Retinal pigment epithelial cell (primary cell): ENCODE measurements around the gene GBP6.
"Not testable (repeated sequence)": the region's sequence is repeated elsewhere in the genome, so short reads cannot be mapped to it uniquely, and the experiment has no call there.

Source experiments
- DNase-seq: peaks from one replicate; pipeline ENCODE4 v3.0.0-alpha.2; 2010; ENCODE audit warnings: low read depth
- H3K4me3 ChIP-seq: 2 replicates; pipeline ENCODE4 v1.5.1; 2011; ENCODE audit warnings: mild to moderate bottlenecking, low read length, control low read depth, moderate library complexity
- TF ChIP-seq, protein P1 (sequence below): conservative IDR thresholded peaks from 2 replicates; pipeline ENCODE4 v1.5.1; 2011; ENCODE audit warnings: low read depth, low read length, control low read depth, inconsistent platforms

The GBP6 gene

DNA sequence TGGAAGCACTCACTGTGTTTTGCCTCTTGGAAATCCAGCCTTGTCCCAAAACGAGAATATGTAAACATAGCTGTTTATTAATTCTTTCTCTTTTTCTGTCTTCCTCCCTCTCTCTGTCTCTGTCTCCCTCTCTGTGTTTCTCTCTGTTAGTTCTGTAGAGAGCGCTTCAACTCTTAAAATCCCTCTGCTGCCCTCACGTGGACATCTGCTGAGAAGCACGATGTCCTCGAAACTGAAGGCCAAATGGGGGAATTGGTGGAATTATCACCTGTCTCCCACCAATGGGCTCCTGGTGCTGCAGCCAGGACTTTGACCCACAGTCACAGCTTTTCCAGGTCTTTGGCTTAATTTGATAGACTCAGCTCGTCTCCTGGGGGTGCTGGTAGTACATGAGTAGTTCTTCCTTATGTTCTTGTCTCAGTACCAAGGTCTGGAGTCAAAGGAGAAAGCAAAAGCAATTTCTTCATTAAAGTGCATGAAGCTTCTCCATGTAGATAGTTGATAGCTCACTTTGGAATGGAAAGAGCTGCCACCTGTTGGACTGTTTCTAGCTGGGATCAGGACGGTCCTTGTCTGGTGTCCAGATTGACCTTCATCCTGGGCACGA, 5.5 kb upstream of the GBP6 start:
- no peak overlapping the region for H3K4me3 ChIP-seq
- TF ChIP-seq, protein P1, sequence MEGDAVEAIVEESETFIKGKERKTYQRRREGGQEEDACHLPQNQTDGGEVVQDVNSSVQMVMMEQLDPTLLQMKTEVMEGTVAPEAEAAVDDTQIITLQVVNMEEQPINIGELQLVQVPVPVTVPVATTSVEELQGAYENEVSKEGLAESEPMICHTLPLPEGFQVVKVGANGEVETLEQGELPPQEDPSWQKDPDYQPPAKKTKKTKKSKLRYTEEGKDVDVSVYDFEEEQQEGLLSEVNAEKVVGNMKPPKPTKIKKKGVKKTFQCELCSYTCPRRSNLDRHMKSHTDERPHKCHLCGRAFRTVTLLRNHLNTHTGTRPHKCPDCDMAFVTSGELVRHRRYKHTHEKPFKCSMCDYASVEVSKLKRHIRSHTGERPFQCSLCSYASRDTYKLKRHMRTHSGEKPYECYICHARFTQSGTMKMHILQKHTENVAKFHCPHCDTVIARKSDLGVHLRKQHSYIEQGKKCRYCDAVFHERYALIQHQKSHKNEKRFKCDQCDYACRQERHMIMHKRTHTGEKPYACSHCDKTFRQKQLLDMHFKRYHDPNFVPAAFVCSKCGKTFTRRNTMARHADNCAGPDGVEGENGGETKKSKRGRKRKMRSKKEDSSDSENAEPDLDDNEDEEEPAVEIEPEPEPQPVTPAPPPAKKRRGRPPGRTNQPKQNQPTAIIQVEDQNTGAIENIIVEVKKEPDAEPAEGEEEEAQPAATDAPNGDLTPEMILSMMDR: peak; percentile 79
- DNase-seq: peak; percentile 26

DNA sequence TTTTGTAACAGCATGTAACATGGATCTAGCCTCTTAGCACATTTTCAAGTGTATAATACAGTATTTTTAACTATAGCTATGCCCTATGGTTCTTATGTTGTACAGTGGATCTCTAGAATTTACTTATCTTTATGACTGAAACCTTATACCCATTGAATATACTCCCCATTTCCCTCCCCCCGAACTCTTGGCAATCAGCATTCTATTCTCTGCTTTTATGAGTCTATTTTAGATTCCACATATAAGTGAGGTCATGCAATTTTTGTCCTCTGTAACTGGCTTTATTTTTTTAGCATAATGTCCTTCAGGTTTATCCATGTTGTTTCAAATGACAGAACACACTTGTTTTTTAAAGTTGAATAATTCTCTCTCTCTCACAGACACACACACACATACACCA, 3.1 kb upstream of the GBP6 start:
- no peak overlapping the region for H3K4me3 ChIP-seq
- DNase-seq: no peak
- TF ChIP-seq, protein P1: no peak

DNA sequence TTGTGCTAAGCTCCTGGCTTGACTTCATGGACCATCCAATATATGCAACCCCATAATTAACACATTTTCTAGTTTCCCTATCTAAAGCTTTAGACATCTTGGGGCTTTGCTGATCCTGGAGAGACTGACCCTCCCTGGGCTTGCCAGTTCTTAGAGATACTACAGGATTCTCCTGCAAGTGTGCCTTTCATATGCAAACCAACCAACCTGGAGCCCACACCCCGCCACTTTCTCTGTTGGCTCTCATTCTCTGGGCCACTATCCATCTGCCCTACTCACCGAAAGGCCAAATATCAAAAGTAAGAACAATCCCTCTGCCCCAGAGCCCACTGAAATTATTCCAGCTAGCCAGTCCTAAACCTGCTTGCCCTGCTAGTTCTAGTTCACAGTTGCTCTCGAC, 2.2 kb upstream of the GBP6 start:
- TF ChIP-seq, protein P1: no peak
- no peak for DNase-seq
- H3K4me3 ChIP-seq: no peak overlapping the region

DNA sequence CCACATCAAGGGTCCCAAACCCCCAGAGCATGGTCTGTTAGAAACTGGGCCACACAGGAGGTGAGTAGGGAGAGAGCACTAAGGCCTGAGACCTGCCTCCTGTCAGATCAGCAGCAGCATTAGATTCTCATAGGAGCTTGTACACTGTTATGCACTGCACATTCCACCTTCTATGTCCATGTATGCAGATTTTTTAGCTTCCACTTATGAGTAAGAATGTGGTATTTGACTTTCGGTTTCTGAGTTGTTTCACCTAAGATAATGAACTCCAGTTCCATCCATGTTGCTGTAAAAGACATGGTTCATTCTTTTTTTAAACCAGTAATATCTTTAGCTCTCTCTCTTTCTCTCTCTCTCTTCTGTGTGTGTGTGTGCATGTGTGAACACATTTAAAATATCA, 663 bp upstream of the GBP6 start:
- no peak overlapping the region for H3K4me3 ChIP-seq
- TF ChIP-seq, protein P1: no peak
- DNase-seq: no peak

DNA sequence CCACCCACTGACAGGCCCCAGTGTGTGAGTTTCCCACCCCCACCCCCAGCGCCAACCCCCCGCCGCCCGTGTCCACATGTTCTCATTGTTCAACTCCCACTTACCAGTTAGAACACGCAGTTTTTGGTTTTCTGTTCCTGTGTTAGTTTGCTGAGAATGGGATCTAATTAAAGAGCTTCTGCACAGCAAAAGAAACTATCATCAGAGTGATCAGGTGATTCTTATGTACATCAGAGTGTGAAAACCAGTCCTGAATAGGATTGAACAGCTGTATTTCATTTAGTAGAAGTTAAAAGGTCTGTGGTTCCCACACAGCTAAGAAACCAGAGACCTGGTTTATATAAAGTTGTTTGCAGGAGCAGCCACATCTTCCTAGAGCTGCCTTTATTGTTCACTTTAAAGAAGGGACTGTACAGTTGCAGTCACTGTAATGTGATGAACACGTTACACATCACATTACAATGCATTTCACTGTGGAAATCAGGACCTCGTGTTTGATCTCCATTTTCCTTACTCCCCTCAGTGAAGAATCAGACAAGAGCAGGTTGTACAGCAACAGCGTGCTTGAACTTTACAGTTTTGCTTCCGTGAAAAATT, 1.2 kb downstream of the GBP6 start:
- no peak for DNase-seq
- H3K4me3 ChIP-seq: no peak overlapping the region
- TF ChIP-seq, protein P1: no peak

DNA sequence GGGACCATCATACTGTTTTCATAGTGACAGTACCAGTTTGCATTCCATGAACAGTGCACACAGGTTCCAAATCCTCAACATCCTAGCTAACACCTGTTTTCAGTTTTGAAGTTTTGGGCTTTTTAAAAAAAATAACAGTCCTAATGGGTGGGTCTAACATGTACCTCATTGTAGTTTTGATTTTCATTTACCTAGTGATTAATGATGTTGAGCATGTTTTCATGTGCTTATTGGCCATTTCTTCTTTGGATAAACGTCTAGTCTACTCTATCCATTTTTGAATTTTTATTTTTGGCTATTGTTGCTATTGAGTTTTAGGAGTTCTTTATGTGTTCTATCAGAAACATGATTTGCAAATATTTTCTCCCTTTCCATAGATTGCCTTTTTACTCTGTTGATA, 3.4 kb downstream of the GBP6 start:
- no peak for DNase-seq
- no peak overlapping the region for H3K4me3 ChIP-seq
- TF ChIP-seq, protein P1: no peak

DNA sequence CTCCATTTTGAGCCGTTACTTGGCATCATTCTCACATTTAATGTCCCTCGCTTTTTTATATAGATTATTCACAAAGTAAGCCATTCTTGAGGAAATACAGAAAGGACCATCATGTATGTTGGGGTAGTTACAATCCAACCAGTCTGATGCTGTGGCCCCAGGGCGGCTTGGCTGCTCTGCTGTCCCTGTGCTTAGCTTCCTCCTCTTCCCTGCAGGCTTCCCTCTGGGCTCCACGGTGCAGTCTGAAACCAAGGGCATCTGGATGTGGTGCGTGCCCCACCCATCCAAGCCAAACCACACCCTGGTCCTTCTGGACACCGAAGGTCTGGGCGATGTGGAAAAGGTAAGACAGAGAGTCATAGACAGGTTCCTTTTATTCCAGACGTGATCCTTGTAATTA, 5.5 kb downstream of the GBP6 start:
- H3K4me3 ChIP-seq: no peak overlapping the region
- no peak for DNase-seq
- TF ChIP-seq, protein P1: no peak

DNA sequence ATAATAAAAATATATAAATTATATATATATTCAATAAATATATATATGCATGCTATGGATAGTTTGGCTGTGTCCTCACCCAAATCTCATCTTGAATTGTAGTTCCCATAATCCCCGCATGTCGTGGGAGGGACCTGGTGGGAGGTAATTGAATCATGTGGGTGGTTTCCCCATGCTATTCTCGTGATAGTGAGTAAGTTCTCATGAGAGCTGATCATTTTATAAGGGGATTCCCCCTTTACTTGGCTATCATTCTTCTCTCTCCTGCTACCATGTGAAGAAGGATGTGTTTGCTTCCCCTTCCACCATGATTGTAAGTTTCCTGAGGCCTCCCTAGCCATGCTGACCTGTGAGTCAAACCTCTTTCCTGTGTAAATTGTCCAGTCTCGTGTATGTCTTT, 10.0 kb downstream of the GBP6 start:
- H3K4me3 ChIP-seq, DNase-seq: not testable (repeated sequence)
